Mucosa of descending colon (tissue), 3 donors: Measurements from ENCODE around the gene ERH. TPM values are rescaled to one million over a fixed set of nuclear protein-coding genes. Genes with fewer than 3 reads are reported as not detected.

ENCODE experiments used
- ATAC-seq: fragments of 200-7000 bp; cut with Tn5 transposase; one replicate; pipeline ENCODE4 v1.9.1; 2020; ENCODE audit warnings: mild to moderate bottlenecking, moderate library complexity
- DNase-seq, 3 donors: peaks; one replicate each; pipeline ENCODE4 v3.0.0-alpha.2; 2020
- H3K36me3 ChIP-seq: fragments of 200-600 bp; one replicate; pipeline ENCODE4 v1.8.0; 2021; ENCODE audit warnings: low read depth, mild to moderate bottlenecking
- H3K4me1 ChIP-seq: fragments of 200-600 bp; one replicate; pipeline ENCODE4 v1.8.0; 2021; ENCODE audit warnings: low read depth, mild to moderate bottlenecking
- H3K4me3 ChIP-seq: fragments of 200-600 bp; one replicate; pipeline ENCODE4 v1.8.0; 2021; ENCODE audit warnings: mild to moderate bottlenecking
- H3K9me3 ChIP-seq: fragments of 200-600 bp; one replicate; pipeline ENCODE4 v1.8.0; 2021; ENCODE audit warnings: mild to moderate bottlenecking
- CTCF ChIP-seq: fragments of 200-600 bp; IDR thresholded peaks from one replicate; pipeline ENCODE4 v1.8.0; 2022; ENCODE audit warnings: antibody characterized with exemption, mild to moderate bottlenecking
- intact Hi-C, 2 donors: fragments of 100-400 bp; cut with DNase I in 1 of 2; cut with micrococcal nuclease in 1 of 2; formaldehyde crosslinking; loops; one replicate each; pipeline versions ENCODE4 v1.11.0 to v1.11.1; 2022; cut with DNase I, micrococcal nuclease
- total RNA-seq, 3 donors: library from RNA; stranded (reverse); fragmentation: NEBNext Ultra II Directional in 2 of 3; extraction: Animal tissue kit (Norgen Biotek cat#: 25700) in 2 of 3; gene quantifications; one replicate each; pipeline versions ENCODE4 v1.2.1 to v1.2.4, GENCODE V29; 2021 to 2023
- donor health status: DM: no; HTN: no; CAD: no; lungs with moderate emphysema.
- donor health status: DM: no; HTN: no; CAD: no.
- donor health status: DM: no; HTN: yes; CAD: no.

Gene ERH
- total RNA-seq, 3 donors from 2014 or later, result 107 to 144 (median 125) TPM

GRCh38 chr14:69366761-69367160 lies 31.3 kb downstream of the ERH start:
- Histone ChIP-seq H3K4me1 (no peaks in the 10 kb centered on the region), H3K36me3 (no peaks in the 10 kb centered on the region), H3K9me3 (no peaks in the 10 kb centered on the region), H3K4me3 (no peak overlapping the region)
- ATAC-seq (no peak), DNase-seq (no peak)
- no peak for TF ChIP-seq CTCF
- intact Hi-C loops, result loop anchor here in 1 of 2 donors (10.0 kb wide), 1 partner anchor 122 kb away; no protein-coding TSS in a partner anchor

GRCh38 chr14:69366069-69366468 lies 32.0 kb downstream of the ERH start:
- no peaks in the 10 kb centered on the region for H3K4me1 ChIP-seq
- DNase-seq, result no peak
- intact Hi-C loops, result loop anchor here in 1 of 2 donors (10.0 kb wide), 1 partner anchor 121 kb away; no protein-coding TSS in a partner anchor
- no peaks in the 10 kb centered on the region for H3K9me3 ChIP-seq
- H3K36me3 ChIP-seq, result no peaks in the 10 kb centered on the region
- TF ChIP-seq CTCF, result no peak
- no peak for ATAC-seq
- H3K4me3 ChIP-seq, result no peak overlapping the region

GRCh38 chr14:69364378-69364777 lies 33.7 kb downstream of the ERH start:
- Histone ChIP-seq H3K4me1 (no peaks in the 10 kb centered on the region), H3K36me3 (no peaks in the 10 kb centered on the region), H3K4me3 (no peak overlapping the region), H3K9me3 (no peaks in the 10 kb centered on the region)
- intact Hi-C loops, result loop anchor here in 1 of 2 donors (10.0 kb wide), 1 partner anchor 120 kb away; no protein-coding TSS in a partner anchor
- no peak for ATAC-seq
- no peak for DNase-seq
- TF ChIP-seq CTCF, result no peak

GRCh38 chr14:69363964-69364363 lies 34.1 kb downstream of the ERH start:
- DNase-seq, result no peak
- H3K4me3 ChIP-seq, result no peak overlapping the region
- no peak for ATAC-seq
- intact Hi-C loops, result loop anchor here in 1 of 2 donors (10.0 kb wide), 1 partner anchor 119 kb away; no protein-coding TSS in a partner anchor
- H3K9me3 ChIP-seq, result no peaks in the 10 kb centered on the region
- no peaks in the 10 kb centered on the region for H3K36me3 ChIP-seq
- H3K4me1 ChIP-seq, result no peaks in the 10 kb centered on the region
- no peak for TF ChIP-seq CTCF

GRCh38 chr14:69363055-69363454 lies 35.0 kb downstream of the ERH start:
- H3K4me1 ChIP-seq, result no peaks in the 10 kb centered on the region
- no peak for TF ChIP-seq CTCF
- no peaks in the 10 kb centered on the region for H3K9me3 ChIP-seq
- peak; percentile 17 for ATAC-seq
- H3K36me3 ChIP-seq, result no peaks in the 10 kb centered on the region
- no peak for DNase-seq
- no peak overlapping the region for H3K4me3 ChIP-seq
- intact Hi-C loops, result loop anchor here in 1 of 2 donors (10.0 kb wide), 1 partner anchor 118 kb away; no protein-coding TSS in a partner anchor
